Neutrophil (primary cell): Measurements from ENCODE around the gene TAX1BP1.

ENCODE experiments used
- H3K27ac ChIP-seq: fragments of 200-600 bp; sonication (generic); 2 replicates; pipeline ENCODE4 v1.5.1; 2016; ENCODE audit warnings: mild to moderate bottlenecking, moderate library complexity
- H3K27me3 ChIP-seq: fragments of 200-600 bp; sonication (generic); 2 replicates; pipeline ENCODE4 v1.6.0; 2016; ENCODE audit warnings: mild to moderate bottlenecking
- H3K36me3 ChIP-seq: fragments of 200-600 bp; sonication (generic); 2 replicates; pipeline ENCODE4 v1.5.1; 2017
- H3K4me1 ChIP-seq, 2 experiments: fragments of 200-600 bp in 1 of 2; sonication (generic) in 1 of 2; 1 replicate in 1 of 2; 2 replicates in 1 of 2; pipeline versions ENCODE4 v1.5.1 to v1.6.1; 2013 to 2016; ENCODE audit warnings: low read depth in 1 of 2, low read length in 1 of 2, mild to moderate bottlenecking in 1 of 2, moderate library complexity in 1 of 2; ENCODE audit not compliant: control insufficient read depth in 1 of 2, insufficient read depth in 1 of 2
- H3K4me3 ChIP-seq, 2 experiments: fragments of 200-600 bp in 1 of 2; sonication (generic) in 1 of 2; 1 replicate in 1 of 2; 2 replicates in 1 of 2; pipeline ENCODE4 v1.5.1; 2013 to 2016; ENCODE audit warnings: low read depth in 1 of 2, low read length in 1 of 2, mild to moderate bottlenecking in 1 of 2, moderate library complexity in 1 of 2
- H3K9me3 ChIP-seq: fragments of 200-600 bp; sonication (generic); 2 replicates; pipeline ENCODE4 v1.5.1; 2016
- TF ChIP-seq, protein P1 (sequence below): fragments of 200-600 bp; sonication (generic); IDR thresholded peaks from 2 replicates; pipeline ENCODE4 v1.5.1; 2016; ENCODE audit warnings: antibody characterized with exemption

Gene TAX1BP1

DNA sequence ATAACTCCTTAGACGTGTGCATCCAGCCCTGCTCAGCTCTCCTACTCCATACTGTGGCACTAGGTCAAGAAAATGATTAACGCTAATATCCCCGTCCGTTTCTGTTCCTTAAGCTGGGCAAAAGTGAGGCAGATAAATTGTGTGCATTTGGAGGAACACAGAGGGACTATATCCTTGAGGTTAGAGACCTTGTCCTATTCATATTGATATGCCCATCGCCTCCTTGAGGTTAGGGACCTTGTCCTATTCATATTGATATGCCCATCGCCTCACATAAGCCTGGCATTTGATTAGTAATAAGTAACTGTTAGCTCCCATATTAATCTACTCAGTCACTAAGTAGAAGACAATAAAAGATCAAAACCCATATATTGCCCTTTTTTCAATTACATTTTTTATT, 12.9 kb upstream of the TAX1BP1 start:
- peaks cover 10 to 11% of the 10 kb centered on the region in 2 experiments for H3K4me1 ChIP-seq
- no peaks in the 10 kb centered on the region for H3K9me3 ChIP-seq
- H3K36me3 ChIP-seq = no peaks in the 10 kb centered on the region
- H3K27ac ChIP-seq = no peak overlapping the region
- TF ChIP-seq, protein P1, sequence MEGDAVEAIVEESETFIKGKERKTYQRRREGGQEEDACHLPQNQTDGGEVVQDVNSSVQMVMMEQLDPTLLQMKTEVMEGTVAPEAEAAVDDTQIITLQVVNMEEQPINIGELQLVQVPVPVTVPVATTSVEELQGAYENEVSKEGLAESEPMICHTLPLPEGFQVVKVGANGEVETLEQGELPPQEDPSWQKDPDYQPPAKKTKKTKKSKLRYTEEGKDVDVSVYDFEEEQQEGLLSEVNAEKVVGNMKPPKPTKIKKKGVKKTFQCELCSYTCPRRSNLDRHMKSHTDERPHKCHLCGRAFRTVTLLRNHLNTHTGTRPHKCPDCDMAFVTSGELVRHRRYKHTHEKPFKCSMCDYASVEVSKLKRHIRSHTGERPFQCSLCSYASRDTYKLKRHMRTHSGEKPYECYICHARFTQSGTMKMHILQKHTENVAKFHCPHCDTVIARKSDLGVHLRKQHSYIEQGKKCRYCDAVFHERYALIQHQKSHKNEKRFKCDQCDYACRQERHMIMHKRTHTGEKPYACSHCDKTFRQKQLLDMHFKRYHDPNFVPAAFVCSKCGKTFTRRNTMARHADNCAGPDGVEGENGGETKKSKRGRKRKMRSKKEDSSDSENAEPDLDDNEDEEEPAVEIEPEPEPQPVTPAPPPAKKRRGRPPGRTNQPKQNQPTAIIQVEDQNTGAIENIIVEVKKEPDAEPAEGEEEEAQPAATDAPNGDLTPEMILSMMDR = no peak
- no peak overlapping the region for H3K4me3 ChIP-seq
- no peaks in the 10 kb centered on the region for H3K27me3 ChIP-seq

DNA sequence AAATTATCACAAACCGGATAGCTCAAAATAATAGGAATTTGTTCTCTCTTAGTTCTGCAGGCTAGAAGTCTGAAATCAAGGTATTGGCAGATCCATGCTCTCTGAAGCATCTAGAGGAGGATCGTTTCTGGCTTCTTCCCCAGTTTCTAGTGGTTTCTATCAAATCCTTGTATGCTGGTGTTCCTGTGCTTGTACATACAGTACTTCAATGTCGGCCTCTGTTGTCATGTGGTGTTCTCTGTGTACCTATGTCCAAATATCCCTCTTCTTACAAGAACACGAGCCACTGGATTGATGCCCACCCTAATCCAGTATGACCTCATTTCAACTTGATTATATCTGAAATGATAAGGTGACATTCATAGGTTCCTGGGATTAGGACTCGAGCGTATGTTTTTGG, 9.8 kb upstream of the TAX1BP1 start:
- H3K4me1 ChIP-seq = peaks cover 10 to 11% of the 10 kb centered on the region in 2 experiments
- H3K27ac ChIP-seq = no peak overlapping the region
- no peaks in the 10 kb centered on the region for H3K36me3 ChIP-seq
- TF ChIP-seq, protein P1 = no peak
- no peak overlapping the region for H3K4me3 ChIP-seq
- H3K27me3 ChIP-seq = no peaks in the 10 kb centered on the region
- no peaks in the 10 kb centered on the region for H3K9me3 ChIP-seq

DNA sequence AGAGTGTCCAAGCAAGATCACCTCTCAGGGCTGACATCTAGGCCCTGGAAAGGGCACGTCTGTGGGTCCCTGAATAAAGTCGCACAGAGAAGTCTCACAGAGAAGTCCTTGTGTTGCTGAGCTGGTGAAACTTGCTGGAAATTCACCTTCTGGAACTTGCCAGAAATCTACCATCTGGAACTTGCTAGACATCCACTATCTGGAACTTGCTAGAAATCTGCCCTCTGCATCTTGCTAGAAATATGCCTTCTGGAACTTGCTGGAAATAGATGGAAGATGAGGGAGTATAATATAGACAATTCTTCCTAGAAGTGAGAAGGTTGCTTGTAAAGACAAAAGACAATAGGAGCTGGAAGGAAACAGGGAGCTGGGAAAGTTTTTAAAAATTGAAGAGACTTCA, 5.4 kb upstream of the TAX1BP1 start:
- TF ChIP-seq, protein P1 = no peak
- H3K4me1 ChIP-seq = peaks cover 8 to 10% of the 10 kb centered on the region in 2 experiments
- no peaks in the 10 kb centered on the region for H3K27me3 ChIP-seq

DNA sequence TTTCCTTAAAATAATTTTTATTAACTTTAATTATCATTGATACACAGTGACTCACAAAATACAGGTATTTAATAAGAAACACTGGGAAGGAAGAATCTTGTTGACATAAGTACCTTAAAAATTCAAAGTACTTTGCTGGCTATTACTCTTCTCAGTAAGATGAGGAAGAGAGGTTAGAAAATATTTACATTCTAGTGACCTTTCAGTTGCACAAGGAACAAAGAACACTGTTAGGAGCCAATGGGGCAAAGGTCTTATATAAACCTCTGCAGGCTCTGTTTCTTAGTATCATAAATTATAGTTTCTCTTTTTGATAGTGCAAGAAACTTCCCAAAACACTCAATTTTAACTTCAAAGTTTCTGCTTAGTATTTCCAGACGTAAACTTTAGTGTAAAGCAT, 4.8 kb upstream of the TAX1BP1 start:
- peaks cover 10 to 11% of the 10 kb centered on the region in 2 experiments for H3K4me1 ChIP-seq
- TF ChIP-seq, protein P1 = no peak
- H3K4me3 ChIP-seq = no peak overlapping the region
- H3K36me3 ChIP-seq = no peaks in the 10 kb centered on the region
- no peaks in the 10 kb centered on the region for H3K9me3 ChIP-seq
- H3K27ac ChIP-seq = no peak overlapping the region
- H3K27me3 ChIP-seq = no peaks in the 10 kb centered on the region

More for the DNA sequence above, 5.4 kb upstream of the TAX1BP1 start:
- H3K27ac ChIP-seq = no peak overlapping the region
- no peaks in the 10 kb centered on the region for H3K36me3 ChIP-seq
- H3K9me3 ChIP-seq = no peaks in the 10 kb centered on the region
- H3K4me3 ChIP-seq = no peak overlapping the region

DNA sequence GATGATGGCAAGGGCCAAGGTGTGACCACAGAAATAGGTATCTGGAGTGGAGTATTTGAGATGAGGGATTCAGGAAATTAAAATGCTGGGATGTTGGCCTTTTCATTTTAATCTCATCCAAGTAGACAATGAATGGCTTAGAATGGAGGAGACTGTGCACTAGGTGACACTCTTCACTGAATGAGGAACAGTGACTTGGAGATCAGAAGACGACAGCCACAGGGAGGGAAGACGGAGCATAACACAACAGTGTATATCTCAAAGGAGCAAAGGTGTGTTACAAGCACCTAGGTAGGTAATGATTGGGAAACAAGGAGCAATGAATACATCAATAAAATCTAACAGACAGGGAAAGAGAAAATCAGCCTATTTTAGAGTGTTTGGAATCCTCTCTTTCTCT, 4.1 kb upstream of the TAX1BP1 start:
- Histone ChIP-seq H3K27ac (no peak overlapping the region), H3K4me1 (peaks cover 11 to 14% of the 10 kb centered on the region in 2 experiments)

More for the DNA sequence above, 4.1 kb upstream of the TAX1BP1 start:
- Histone ChIP-seq H3K9me3 (no peaks in the 10 kb centered on the region), H3K4me3 (no peak overlapping the region), H3K27me3 (no peaks in the 10 kb centered on the region), H3K36me3 (no peaks in the 10 kb centered on the region)
- TF ChIP-seq, protein P1 = no peak
